Epithelial cell of esophagus (primary cell): ENCODE data around the gene RRP1.

Experiments used
- DNase-seq: peaks from one replicate; pipeline ENCODE4 v3.0.0; 2010; ENCODE audit warnings: low read depth
- H3K4me3 ChIP-seq: 2 replicates; pipeline ENCODE4 v1.5.1; 2011; ENCODE audit warnings: mild to moderate bottlenecking, low read length, control low read depth
- CTCF ChIP-seq: IDR thresholded peaks from 2 replicates; pipeline ENCODE4 v1.5.1; 2011; ENCODE audit warnings: low read depth, mild to moderate bottlenecking, low read length, control low read depth, inconsistent platforms; ENCODE audit not compliant: insufficient read depth; ENCODE audit errors: missing control alignments

Gene RRP1

DNA sequence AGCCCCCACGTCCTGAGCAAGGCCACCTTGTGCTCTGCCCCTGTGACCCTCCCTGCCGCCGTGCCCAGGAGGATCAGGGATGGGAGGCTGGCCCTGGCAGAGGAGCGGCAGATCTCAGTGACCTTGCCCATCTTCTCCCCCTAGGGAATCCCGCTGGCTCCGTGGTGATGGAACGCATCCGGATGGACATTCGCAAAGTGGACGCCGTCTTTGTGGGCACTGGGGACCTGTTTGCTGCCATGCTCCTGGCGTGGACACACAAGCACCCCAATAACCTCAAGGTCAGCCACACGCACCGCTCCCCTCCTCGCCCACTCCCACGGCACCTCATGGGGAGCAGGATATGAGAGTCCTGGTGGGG lies 36.0 kb upstream of the RRP1 start:
- no peak for DNase-seq
- H3K4me3 ChIP-seq = no peak overlapping the region
- TF ChIP-seq CTCF = no peak

DNA sequence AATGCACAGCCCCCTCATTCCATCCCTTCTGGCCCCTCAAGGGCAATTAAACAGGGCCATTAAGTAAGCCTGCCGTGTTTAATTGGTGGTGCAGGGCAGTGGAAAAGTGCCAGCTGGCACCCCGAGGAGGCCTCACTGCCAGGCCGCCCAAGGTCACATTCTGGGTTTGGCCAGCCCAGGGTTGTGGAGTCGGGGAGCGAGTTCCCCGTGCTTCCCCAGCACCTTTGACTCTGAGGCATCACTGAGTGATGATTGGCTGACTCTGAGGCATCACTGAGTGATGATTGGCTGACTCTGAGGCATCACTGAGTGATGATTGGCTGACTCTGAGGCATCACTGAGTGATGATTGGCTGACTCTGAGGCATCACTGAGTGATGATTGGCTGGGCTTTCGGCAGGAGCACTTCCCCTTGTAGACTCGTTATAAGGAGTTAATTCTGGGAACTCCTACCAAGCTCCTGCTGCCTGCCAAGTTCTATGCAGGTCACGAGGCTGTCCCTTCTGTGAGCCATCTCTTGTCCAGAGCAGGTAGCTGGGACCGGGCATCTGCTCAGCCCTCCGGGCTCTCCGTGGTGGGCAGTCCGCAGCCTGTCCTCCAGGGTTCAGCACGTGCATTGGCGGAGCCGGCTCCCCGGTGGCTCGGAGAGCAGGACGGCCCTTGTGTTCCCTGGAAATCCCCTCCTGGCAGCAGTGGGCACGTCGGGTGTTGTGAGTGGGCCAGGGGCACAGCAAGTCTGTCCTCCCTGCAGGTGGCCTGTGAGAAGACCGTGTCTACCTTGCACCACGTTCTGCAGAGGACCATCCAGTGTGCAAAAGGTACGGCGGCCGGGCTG lies 34.2 kb upstream of the RRP1 start:
- no peak overlapping the region for H3K4me3 ChIP-seq
- no peak for DNase-seq
- TF ChIP-seq CTCF = no peak

DNA sequence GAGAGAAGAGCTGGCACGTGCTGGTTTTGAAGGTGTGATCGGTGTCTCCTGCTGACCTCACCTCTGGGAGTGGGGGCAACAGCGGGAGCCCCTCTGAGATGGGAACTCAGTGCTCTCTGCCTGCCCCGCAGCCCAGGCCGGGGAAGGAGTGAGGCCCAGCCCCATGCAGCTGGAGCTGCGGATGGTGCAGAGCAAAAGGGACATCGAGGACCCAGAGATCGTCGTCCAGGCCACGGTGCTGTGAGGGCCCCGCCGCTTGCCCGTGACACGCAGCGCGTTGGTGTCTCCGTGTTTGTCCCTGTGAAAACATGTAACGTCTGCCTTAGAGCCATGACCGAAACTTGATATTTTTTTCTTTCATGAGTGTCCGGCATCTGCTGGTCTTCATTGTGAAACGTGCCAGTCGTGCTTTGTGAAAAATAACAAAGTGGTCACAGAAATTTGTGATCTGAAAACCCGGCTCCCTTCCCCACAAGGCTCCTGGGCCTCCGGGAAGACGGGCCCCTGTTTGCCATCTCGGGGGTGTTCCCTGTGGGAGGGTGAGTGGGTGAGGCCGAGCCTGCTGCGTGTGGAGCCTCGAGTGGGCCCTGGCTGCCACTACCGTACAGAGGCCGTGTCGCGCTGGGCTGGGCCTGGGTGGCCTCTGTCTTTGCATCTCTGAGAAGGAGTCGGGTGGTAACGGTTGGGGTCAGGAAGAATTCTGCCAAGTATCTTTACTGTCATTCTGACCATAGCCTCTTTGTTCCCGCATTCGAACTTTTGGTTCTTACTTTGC lies 33.4 kb upstream of the RRP1 start:
- TF ChIP-seq CTCF = no peak
- no peak for DNase-seq
- no peak overlapping the region for H3K4me3 ChIP-seq

- no peak for TF ChIP-seq CTCF
- DNase-seq = no peak
- H3K4me3 ChIP-seq = no peak overlapping the region
Measured at GRCh38 chr21:43757601-43758000, 31.8 kb upstream of the RRP1 start.

- DNase-seq = peak; percentile 51
- no peak overlapping the region for H3K4me3 ChIP-seq
- no peak for TF ChIP-seq CTCF
Measured at GRCh38 chr21:43758111-43758641, 31.2 kb upstream of the RRP1 start.

DNA sequence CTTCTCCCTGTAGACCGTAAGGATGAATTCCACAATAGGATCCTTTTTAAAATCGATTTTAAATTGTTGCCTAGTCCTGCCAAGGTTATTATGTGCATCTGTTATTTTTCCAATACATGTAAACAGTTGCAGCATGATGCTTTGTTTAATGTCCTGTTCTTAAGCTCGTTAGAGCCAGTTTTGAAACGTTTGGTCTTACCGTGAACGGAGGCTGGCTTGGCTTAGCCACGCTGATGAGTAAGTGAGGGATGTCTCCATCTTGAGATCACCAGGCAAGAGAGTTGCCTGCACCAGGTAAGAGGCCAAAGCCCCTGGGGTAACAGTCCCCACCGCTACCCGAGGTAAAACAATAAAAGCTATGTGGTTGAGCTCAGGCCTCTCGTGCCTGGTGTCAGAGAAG lies 30.6 kb upstream of the RRP1 start:
- TF ChIP-seq CTCF = no peak
- H3K4me3 ChIP-seq = no peak overlapping the region
- DNase-seq = no peak
